ENCODE measurements around the gene CBLN3. TPM values are rescaled to one million over a fixed set of nuclear protein-coding genes. Genes with fewer than 3 reads are reported as not detected.

CBLN3 gene
- total RNA-seq, 1 experiment from 2014 or later: 1.0 TPM

- POLR2A ChIA-PET: no interaction called here
- in situ Hi-C loops (cut with HindIII; ENCODE audit: low pct_unique_long_range_greater_than_20kb, low sequenced_read_pairs) (no loop called here), intact Hi-C loops (cut with micrococcal nuclease; ENCODE audit: unreplicated experiment) (no loop called here)
- ATAC-seq: no peak
- CTCF ChIA-PET: no interaction called here
- Histone ChIP-seq H3K9me3 (ENCODE audit: control insufficient read depth, insufficient read depth, low read depth, low read length) (no peaks in the 10 kb centered on the region), H3K27ac (ENCODE audit: low read length) (no peak overlapping the region), H3K27me3 (ENCODE audit: control insufficient read depth, insufficient read depth, low read length) (no peaks in the 10 kb centered on the region), H3K36me3 (ENCODE audit: control insufficient read depth, insufficient read depth, low read length) (no peaks in the 10 kb centered on the region), H3K4me3 (ENCODE audit: low read depth in 2 of 2, low read length in 2 of 2) (no peak overlapping the region), H3K4me1 (ENCODE audit: control insufficient read depth, insufficient read depth, low read length) (no peaks in the 10 kb centered on the region)
- DNase-seq (ENCODE audit: low read depth, low spot score): no peak
- BruUV-seq (replicated peaks): no TSS peak
- no peak for TF ChIP-seq POLR2AphosphoS5 (IDR thresholded peaks at IDR 0.05; ENCODE audit: low read depth, low read length)
These were observed 49.3 kb downstream of the CBLN3 start for GRCh38 chr14:24379907-24380730.

GRCh38 chr14:24378981-24379906 lies 50.2 kb downstream of the CBLN3 start:
- Histone ChIP-seq H3K36me3 (ENCODE audit: control insufficient read depth, insufficient read depth, low read length) (no peaks in the 10 kb centered on the region), H3K27ac (ENCODE audit: low read length) (no peak overlapping the region), H3K4me1 (ENCODE audit: control insufficient read depth, insufficient read depth, low read length) (no peaks in the 10 kb centered on the region), H3K27me3 (ENCODE audit: control insufficient read depth, insufficient read depth, low read length) (no peaks in the 10 kb centered on the region), H3K9me3 (ENCODE audit: control insufficient read depth, insufficient read depth, low read depth, low read length) (no peaks in the 10 kb centered on the region), H3K4me3 (ENCODE audit: low read depth in 2 of 2, low read length in 2 of 2) (no peak overlapping the region)
- ChIA-PET POLR2A (interaction anchor here (0.6 kb wide), 1 partner anchor 148 kb away, joined by 8 read pairs; no protein-coding TSS in a partner anchor), CTCF (no interaction called here)
- DNase-seq (ENCODE audit: low read depth, low spot score): no peak
- no TSS peak for BruUV-seq (replicated peaks)
- intact Hi-C loops (cut with micrococcal nuclease; ENCODE audit: unreplicated experiment) (no loop called here), in situ Hi-C loops (cut with HindIII; ENCODE audit: low pct_unique_long_range_greater_than_20kb, low sequenced_read_pairs) (no loop called here)
- no peak for ATAC-seq
- TF ChIP-seq CTCF (IDR thresholded peaks at IDR 0.05): no peak
- no peak for TF ChIP-seq POLR2AphosphoS5 (IDR thresholded peaks at IDR 0.05; ENCODE audit: low read depth, low read length)
- TF ChIP-seq TCF7L2 (IDR thresholded peaks at IDR 0.05; ENCODE audit: low read depth, low read length): no peak
- no peak for TF ChIP-seq SIN3A (IDR thresholded peaks at IDR 0.05; ENCODE audit: borderline replicate concordance, insufficient read depth, low read depth, low read length)
- TF ChIP-seq REST (IDR thresholded peaks at IDR 0.05; ENCODE audit: insufficient read depth in 1 of 2, low read depth in 2 of 2, low read length in 1 of 2): no peak

Data from Panc1 (cell line).